Adrenal gland (tissue), 12 donors: ENCODE data around the gene ZNRF3. TPM values are rescaled to one million over a fixed set of nuclear protein-coding genes. Genes with fewer than 3 reads are reported as not detected.
A peak's percentile ranks its signal among the peaks of the same experiment; 100 is the strongest.

Experiments used
- DNase-seq, 7 donors: peaks; one replicate each; pipeline ENCODE4 v3.0.0-alpha.2; 2019 to 2020
- H3K27ac ChIP-seq, 5 donors: fragments of 200-600 bp; sonication (generic) in 4 of 5; 1 replicate in 3 of 5; 2 replicates in 2 of 5; pipeline versions ENCODE4 v1.5.1 to v1.8.0; 2016 to 2020; ENCODE audit warnings: mild to moderate bottlenecking in 1 of 5
- H3K27me3 ChIP-seq: fragments of 200-600 bp; 2 replicates; pipeline ENCODE4 v1.8.0; 2021
- H3K36me3 ChIP-seq, 2 donors: fragments of 200-600 bp; replicated peaks in 1 of 2; 1 replicate in 1 of 2; 2 replicates in 1 of 2; pipeline versions ENCODE4 v1.5.1 to v1.8.0; 2018 to 2022
- H3K4me1 ChIP-seq, 2 donors: fragments of 200-600 bp; replicated peaks in 1 of 2; 1 replicate in 1 of 2; 2 replicates in 1 of 2; pipeline versions ENCODE4 v1.5.1 to v1.8.0; 2018 to 2021
- H3K4me3 ChIP-seq, 4 donors: fragments of 200-600 bp; sonication (generic) in 3 of 4; one replicate each; pipeline ENCODE4 v1.5.1; 2016 to 2018
- H3K9me3 ChIP-seq, 3 donors: fragments of 200-600 bp; sonication (generic) in 1 of 3; replicated peaks in 1 of 3; 1 replicate in 2 of 3; 2 replicates in 1 of 3; pipeline versions ENCODE4 v1.5.1 to v1.8.0; 2016 to 2021
- CTCF ChIP-seq, 6 experiments: fragments of 450-650 bp in 4 of 6; fragments of 200-600 bp in 2 of 6; sonication (generic) in 1 of 6; IDR thresholded peaks; 1 replicate in 5 of 6; 2 replicates in 1 of 6; pipeline versions ENCODE4 v1.5.1 to v1.8.0; 2016 to 2021; ENCODE audit warnings: antibody characterized with exemption in 6 of 6, mild to moderate bottlenecking in 2 of 6, moderate library complexity in 1 of 6
- POLR2A ChIP-seq, 2 donors: fragments of 450-650 bp; IDR thresholded peaks; one replicate each; pipeline ENCODE4 v1.6.1; 2017; ENCODE audit warnings: antibody characterized with exemption in 2 of 2, mild to moderate bottlenecking in 2 of 2, moderate library complexity in 1 of 2
- WGBS, 4 donors: extraction: QIAGEN DNeasy Blood & Tissue Kit in 2 of 4; methylation state at CpG; one replicate each; pipeline versions ENCODE4 v1.1.5 to v1.1.7; 2013 to 2017; 5-methylcytosine and 5-hydroxymethylcytosine counted together
- intact Hi-C, 2 donors: fragments of 100-400 bp; cut with DNase I; formaldehyde crosslinking; loops; one replicate each; pipeline versions ENCODE4 v1.14.1 to v1.15.0; 2022 to 2023
- polyA plus RNA-seq, 3 donors: library from polyadenylated mRNA; stranded (reverse); fragments of 200-250 nt in 2 of 3; fragments of 350-450 nt in 1 of 3; fragmentation: Illumina TruSeq in 1 of 3; extraction: RNeasy Lipid Tissue Mini Kit (QIAGEN cat#74804) in 1 of 3; gene quantifications; one replicate each; pipeline ENCODE4 v1.2.3, GENCODE V29; 2013 to 2014
- total RNA-seq, 9 donors: library from RNA; depleted of rRNA in 4 of 9; stranded (reverse); fragments of >200 nt in 4 of 9; fragments of 120-200 nt in 1 of 9; fragmentation: NEBNext Ultra II Directional in 1 of 9; extraction: Animal tissue kit (Norgen Biotek cat#: 25700) in 1 of 9; gene quantifications; one replicate each; pipeline versions ENCODE4 v1.1.0 to v1.2.4, GENCODE V29; 2013 to 2023
- donor health status: healthy with polysubstance abuse.
- donor health status: Bipolar disorder and iron deficiency.
- donor health status: DM: yes; HTN: yes; CAD: no.
- donor health status: DM: no; HTN: no; CAD: no.
- donor health status: DM: no; HTN: no; CAD: no.
- donor health status: DM: yes; HTN: yes; CAD: no.

The ZNRF3 gene
- total and polyA plus RNA-seq, 12 donors: 3.1 to 40.9 (median 17.0) TPM

GRCh38 chr22:28958611-28959010 lies 75.2 kb downstream of the ZNRF3 start:
- H3K27me3 ChIP-seq: no peaks in the 10 kb centered on the region
- H3K36me3 ChIP-seq: no peaks in the 10 kb centered on the region
- peak overlapping the region in 1 of 5 donors; percentile 33 for H3K27ac ChIP-seq
- 64 to 69% (median 66%) methylated on average over 5 of the region's 5 CpGs for WGBS, 4 donors
- TF ChIP-seq CTCF (IDR thresholded peaks at IDR 0.05) (no peak), POLR2A (IDR thresholded peaks at IDR 0.05) (no peak)
- no peak overlapping the region for H3K4me3 ChIP-seq
- peaks cover 6 to 10% of the 10 kb centered on the region in 2 donors for H3K4me1 ChIP-seq
- no peaks in the 10 kb centered on the region for H3K9me3 ChIP-seq
- intact Hi-C loops: no loop called here
- no peak for DNase-seq

GRCh38 chr22:28962042-28962554 lies 78.7 kb downstream of the ZNRF3 start:
- H3K9me3 ChIP-seq: no peaks in the 10 kb centered on the region
- TF ChIP-seq POLR2A (IDR thresholded peaks at IDR 0.05) (no peak), CTCF (IDR thresholded peaks at IDR 0.05) (no peak)
- no peak for DNase-seq
- intact Hi-C loops: no loop called here
- H3K4me1 ChIP-seq: peaks cover 0 to 7% of the 10 kb centered on the region in 2 donors
- 93 to 100% (median 97%) methylated on average over 3 of the region's 3 CpGs for WGBS, 4 donors
- H3K36me3 ChIP-seq: no peaks in the 10 kb centered on the region
- no peak overlapping the region for H3K27ac ChIP-seq
- no peak overlapping the region for H3K4me3 ChIP-seq
- H3K27me3 ChIP-seq: no peaks in the 10 kb centered on the region

GRCh38 chr22:28963362-28963761 lies 80.0 kb downstream of the ZNRF3 start:
- no peak for DNase-seq
- WGBS, 4 donors: 37 to 47% (median 42%) methylated on average over 2 of the region's 2 CpGs
- TF ChIP-seq CTCF (IDR thresholded peaks at IDR 0.05) (no peak), POLR2A (IDR thresholded peaks at IDR 0.05) (no peak)
- H3K36me3 ChIP-seq: no peaks in the 10 kb centered on the region
- H3K4me3 ChIP-seq: no peak overlapping the region
- intact Hi-C loops: no loop called here
- peaks cover 0 to 5% of the 10 kb centered on the region in 2 donors for H3K4me1 ChIP-seq
- H3K9me3 ChIP-seq: no peaks in the 10 kb centered on the region
- H3K27me3 ChIP-seq: no peaks in the 10 kb centered on the region
- no peak overlapping the region for H3K27ac ChIP-seq

- intact Hi-C loops: no loop called here
- WGBS, 4 donors: 95 to 97% (median 96%) methylated on average over 6 of the region's 6 CpGs
- TF ChIP-seq CTCF (IDR thresholded peaks at IDR 0.05) (no peak), POLR2A (IDR thresholded peaks at IDR 0.05) (no peak)
These were observed 83.8 kb downstream of the ZNRF3 start for GRCh38 chr22:28967163-28967665.

More at GRCh38 chr22:28967163-28967665, 83.8 kb downstream of the ZNRF3 start:
- H3K4me1 ChIP-seq: peaks cover 0 to 5% of the 10 kb centered on the region in 2 donors
- H3K27ac ChIP-seq: no peak overlapping the region
- no peak overlapping the region for H3K4me3 ChIP-seq
- no peaks in the 10 kb centered on the region for H3K36me3 ChIP-seq
- H3K27me3 ChIP-seq: no peaks in the 10 kb centered on the region
- no peak for DNase-seq
- H3K9me3 ChIP-seq: no peaks in the 10 kb centered on the region
